RWPE2 (cell line): ENCODE results near the gene MAP4.
A peak's percentile ranks its signal among the peaks of the same experiment; 100 is the strongest.

ENCODE experiments used
- ATAC-seq: fragments of 200-7000 bp; cut with Tn5 transposase; 3 replicates; pipeline ENCODE4 v1.9.1; 2021; ENCODE audit warnings: low read depth
- DNase-seq: peaks from one replicate; pipeline ENCODE4 v3.0.0-alpha.2; 2020; ENCODE audit warnings: low spot score
- H3K27ac ChIP-seq: fragments of 450-650 bp; 2 replicates; pipeline ENCODE4 v1.5.1; 2017; ENCODE audit warnings: mild to moderate bottlenecking; ENCODE audit not compliant: poor library complexity, severe bottlenecking
- H3K27me3 ChIP-seq: fragments of 250-450 bp; sonication (Bioruptor Pico); 2 replicates; pipeline ENCODE4 v1.5.1; 2021; ENCODE audit warnings: mild to moderate bottlenecking, moderate library complexity; ENCODE audit not compliant: insufficient read depth, poor library complexity, severe bottlenecking
- H3K36me3 ChIP-seq: fragments of 250-450 bp; sonication (Bioruptor Pico); 2 replicates; pipeline ENCODE4 v1.5.1; 2020; ENCODE audit warnings: low read depth, mild to moderate bottlenecking, moderate library complexity
- H3K4me1 ChIP-seq: fragments of 250-450 bp; sonication (Bioruptor Pico); 2 replicates; pipeline ENCODE4 v1.5.1; 2021; ENCODE audit warnings: mild to moderate bottlenecking, moderate library complexity; ENCODE audit not compliant: insufficient read depth, poor library complexity, severe bottlenecking
- H3K4me3 ChIP-seq: fragments of 250-450 bp; sonication (Bioruptor Pico); 2 replicates; pipeline ENCODE4 v1.5.1; 2021; ENCODE audit warnings: mild to moderate bottlenecking, moderate library complexity; ENCODE audit not compliant: severe bottlenecking
- H3K9me3 ChIP-seq: fragments of 250-450 bp; sonication (Bioruptor Pico); 2 replicates; pipeline ENCODE4 v1.5.1; 2021; ENCODE audit warnings: mild to moderate bottlenecking, moderate library complexity; ENCODE audit not compliant: severe bottlenecking
- TF ChIP-seq, protein P1 (sequence below): fragments of 450-650 bp; IDR thresholded peaks from one replicate; pipeline ENCODE4 v1.5.1; 2017; ENCODE audit warnings: mild to moderate bottlenecking, moderate library complexity; ENCODE audit not compliant: poor library complexity, severe bottlenecking

The MAP4 gene

DNA sequence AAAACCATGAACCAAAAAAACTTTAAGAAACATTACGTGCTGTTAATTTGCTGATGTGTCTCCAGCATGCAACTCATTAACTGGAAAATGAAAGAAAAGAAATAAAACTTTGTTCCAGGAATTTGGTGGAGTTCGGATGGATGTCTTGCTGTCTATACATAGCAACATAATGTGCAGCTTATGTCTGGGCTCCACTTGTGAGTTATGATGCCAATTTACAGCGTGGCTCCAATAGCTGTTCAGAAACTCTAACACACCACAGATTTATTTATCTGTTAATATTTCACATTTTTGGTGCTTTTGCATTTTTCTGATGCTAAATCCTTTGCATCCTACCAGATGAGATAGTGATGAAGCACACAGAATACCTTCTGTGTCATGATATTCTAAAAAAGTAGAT, 45.1 kb downstream of the MAP4 start:
- Histone ChIP-seq H3K36me3 (peaks cover 26% of the 10 kb centered on the region), H3K4me1 (no peaks in the 10 kb centered on the region), H3K27ac (no peak overlapping the region), H3K4me3 (no peak overlapping the region), H3K27me3 (no peaks in the 10 kb centered on the region), H3K9me3 (no peaks in the 10 kb centered on the region)
- no peak for ATAC-seq
- TF ChIP-seq, protein P1, sequence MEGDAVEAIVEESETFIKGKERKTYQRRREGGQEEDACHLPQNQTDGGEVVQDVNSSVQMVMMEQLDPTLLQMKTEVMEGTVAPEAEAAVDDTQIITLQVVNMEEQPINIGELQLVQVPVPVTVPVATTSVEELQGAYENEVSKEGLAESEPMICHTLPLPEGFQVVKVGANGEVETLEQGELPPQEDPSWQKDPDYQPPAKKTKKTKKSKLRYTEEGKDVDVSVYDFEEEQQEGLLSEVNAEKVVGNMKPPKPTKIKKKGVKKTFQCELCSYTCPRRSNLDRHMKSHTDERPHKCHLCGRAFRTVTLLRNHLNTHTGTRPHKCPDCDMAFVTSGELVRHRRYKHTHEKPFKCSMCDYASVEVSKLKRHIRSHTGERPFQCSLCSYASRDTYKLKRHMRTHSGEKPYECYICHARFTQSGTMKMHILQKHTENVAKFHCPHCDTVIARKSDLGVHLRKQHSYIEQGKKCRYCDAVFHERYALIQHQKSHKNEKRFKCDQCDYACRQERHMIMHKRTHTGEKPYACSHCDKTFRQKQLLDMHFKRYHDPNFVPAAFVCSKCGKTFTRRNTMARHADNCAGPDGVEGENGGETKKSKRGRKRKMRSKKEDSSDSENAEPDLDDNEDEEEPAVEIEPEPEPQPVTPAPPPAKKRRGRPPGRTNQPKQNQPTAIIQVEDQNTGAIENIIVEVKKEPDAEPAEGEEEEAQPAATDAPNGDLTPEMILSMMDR = no peak
- no peak for DNase-seq

DNA sequence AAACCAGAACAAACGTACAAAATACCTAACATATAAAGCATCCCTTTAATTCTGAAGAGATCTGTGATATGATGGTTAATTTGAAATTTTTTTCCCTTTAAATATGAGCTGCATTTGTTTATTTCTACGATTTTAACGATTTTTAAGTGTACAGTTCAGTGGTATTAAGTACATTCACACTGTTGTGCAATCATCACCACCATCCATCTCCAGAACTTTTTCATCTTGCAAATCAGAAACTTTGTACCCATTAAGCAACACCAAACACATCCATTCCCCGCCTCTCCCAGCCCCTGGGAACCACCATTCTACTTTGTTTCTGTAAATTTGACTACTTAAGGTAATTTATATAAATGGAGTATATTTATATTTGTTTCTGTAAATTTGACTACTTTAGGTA, 51.5 kb downstream of the MAP4 start:
- Histone ChIP-seq H3K27me3 (no peaks in the 10 kb centered on the region), H3K4me1 (peaks cover 16% of the 10 kb centered on the region), H3K27ac (no peak overlapping the region), H3K36me3 (peaks cover 16% of the 10 kb centered on the region), H3K4me3 (no peak overlapping the region), H3K9me3 (no peaks in the 10 kb centered on the region)
- ATAC-seq (no peak), DNase-seq (no peak)
- TF ChIP-seq, protein P1 = no peak

DNA sequence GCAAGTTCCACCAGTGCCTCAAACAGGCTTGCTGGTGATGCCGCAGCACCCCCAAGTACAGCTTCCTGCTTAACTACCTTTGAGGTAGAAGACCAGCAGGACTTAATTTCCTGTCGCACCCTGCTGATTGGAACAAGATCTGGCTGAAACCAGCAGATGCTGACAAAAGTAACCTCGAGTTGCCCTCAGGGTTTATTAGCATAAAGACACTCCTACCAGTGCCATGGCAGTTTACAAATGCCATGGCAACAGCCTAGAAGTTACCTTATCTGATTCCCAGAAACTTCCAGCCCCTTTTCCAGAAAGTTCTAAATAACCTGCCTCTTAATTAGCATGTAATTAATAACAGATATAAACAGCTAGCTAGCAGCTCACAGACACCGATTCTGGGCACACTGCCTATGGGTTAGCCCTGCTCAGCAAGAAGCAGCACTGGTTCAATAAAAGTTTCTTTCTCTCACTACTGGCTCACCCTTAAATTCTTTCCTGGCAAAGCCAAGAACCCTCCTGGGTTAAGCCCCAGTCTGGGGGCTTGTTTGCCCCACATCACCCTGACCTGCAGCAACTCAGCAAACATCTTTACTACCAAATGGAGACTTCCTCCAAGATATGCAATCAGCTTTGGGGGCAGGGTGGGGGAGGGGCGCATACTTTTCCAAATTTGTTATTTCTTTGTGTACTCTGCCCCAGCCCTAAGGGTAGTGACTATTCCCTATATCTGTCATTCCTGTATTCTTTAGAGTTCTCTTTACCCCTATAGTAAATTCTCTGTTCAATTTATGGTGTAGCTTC, 54.2 kb downstream of the MAP4 start:
- DNase-seq (no peak), ATAC-seq (peak; percentile 40; the same call in 1 of the 3 replicates)
- no peaks in the 10 kb centered on the region for H3K9me3 ChIP-seq
- H3K27me3 ChIP-seq = no peaks in the 10 kb centered on the region
- peaks cover 13% of the 10 kb centered on the region for H3K36me3 ChIP-seq
- no peak overlapping the region for H3K4me3 ChIP-seq
- peaks cover 16% of the 10 kb centered on the region for H3K4me1 ChIP-seq
- peak overlapping the region; percentile 1 for H3K27ac ChIP-seq
- TF ChIP-seq, protein P1 = no peak

DNA sequence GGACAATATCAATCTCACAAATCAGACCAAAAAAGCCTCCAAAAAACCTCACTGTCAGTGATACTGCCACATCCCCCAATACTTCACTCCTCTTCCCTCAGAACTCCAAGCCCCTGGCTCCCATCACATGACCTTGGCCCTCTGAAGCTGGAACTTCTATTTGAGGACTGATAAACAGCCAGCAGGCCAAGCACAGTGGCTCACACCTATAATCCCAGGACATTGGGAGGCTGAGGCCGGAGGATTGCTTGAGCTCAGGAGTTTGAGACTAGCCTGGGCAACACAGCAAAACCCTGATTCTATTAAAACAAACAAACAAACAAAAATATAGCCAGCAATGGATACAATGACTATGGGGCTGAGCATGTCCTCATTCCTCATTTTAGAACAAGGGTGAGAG, 55.2 kb downstream of the MAP4 start:
- Histone ChIP-seq H3K27ac (no peak overlapping the region), H3K4me1 (peaks cover 16% of the 10 kb centered on the region), H3K36me3 (peaks cover 9% of the 10 kb centered on the region), H3K4me3 (no peak overlapping the region), H3K9me3 (no peaks in the 10 kb centered on the region), H3K27me3 (no peaks in the 10 kb centered on the region)
- ATAC-seq (no peak), DNase-seq (no peak)
- TF ChIP-seq, protein P1 = no peak

DNA sequence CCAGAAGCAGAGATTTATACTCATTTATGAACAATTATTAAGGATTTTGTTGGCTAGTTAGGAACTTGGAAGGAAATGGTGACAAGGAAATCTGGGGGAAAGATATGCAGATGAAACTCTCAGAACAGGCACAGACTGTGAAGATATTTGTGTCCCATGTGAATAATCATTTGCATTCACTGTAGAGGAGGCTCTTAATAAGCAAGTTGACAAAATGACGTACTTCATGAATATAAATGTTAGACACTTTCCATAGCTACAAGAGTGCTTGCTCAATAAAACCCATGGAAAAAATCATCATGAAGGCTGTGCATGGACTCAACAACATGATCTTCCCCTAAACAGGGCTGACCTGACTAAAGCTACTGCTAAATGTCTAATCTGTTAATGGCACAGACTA, 59.7 kb downstream of the MAP4 start:
- ATAC-seq = no peak
- H3K4me3 ChIP-seq = no peak overlapping the region
- DNase-seq = no peak
- no peaks in the 10 kb centered on the region for H3K9me3 ChIP-seq
- no peak overlapping the region for H3K27ac ChIP-seq
- H3K27me3 ChIP-seq = no peaks in the 10 kb centered on the region
- no peaks in the 10 kb centered on the region for H3K4me1 ChIP-seq
- TF ChIP-seq, protein P1 = no peak
- peaks cover 3% of the 10 kb centered on the region; the same call in 1 of the 2 replicates for H3K36me3 ChIP-seq
